K562 (cell line): ENCODE data around the gene TNFAIP1. TPM values are rescaled to one million over a fixed set of nuclear protein-coding genes. Genes with fewer than 3 reads are reported as not detected.

Experiments
- ATAC-seq: fragments of 200-7000 bp; cut with Tn5 transposase; 3 replicates; pipeline ENCODE4 v1.9.1; 2020; ENCODE audit warnings: moderate library complexity
- BruUV-seq: library from RNA; stranded (reverse); fragments of 400-500 nt; replicated peaks from 2 replicates; lab custom pipeline; 2021; lab: Mats Ljungman, UMichigan
- CTCF ChIA-PET: fragments of 300-600 bp; formaldehyde crosslinking; extraction: SDS; loops from one replicate; lab custom pipeline; 2021; ENCODE audit warnings: low intra/inter-chr PET ratio; lab: Yijun Ruan, JAX
- POLR2A ChIA-PET: fragments of 300-600, 350-650 bp; sonication (Branson Sonifier 250); formaldehyde crosslinking; extraction: SDS; loops from one replicate; lab custom pipeline; 2021; ENCODE audit warnings: antibody characterized with exemption, inconsistent platforms; lab: Yijun Ruan, JAX
- DNase-seq, 4 experiments: peaks; one replicate each; pipeline versions ENCODE4 v3.0.0 to v3.0.0-alpha.2; 2011 to 2018; ENCODE audit warnings: low spot score in 3 of 4, mixed read lengths in 3 of 4; ENCODE audit errors: extremely low read depth in 1 of 4
- FAIRE-seq: peaks from 2 replicates; lab custom pipeline; 2011; peaks lifted over from hg19 to GRCh38; lab: Jason Lieb, UNC
- H2AFZ ChIP-seq: 2 replicates; pipeline ENCODE4 v1.6.0; 2011; ENCODE audit warnings: low read depth, low read length, control low read depth, inconsistent platforms
- H3K27ac ChIP-seq: fragments of 200-600 bp; 3 replicates; pipeline ENCODE4 v1.8.0; 2011; ENCODE audit warnings: low read depth, mild to moderate bottlenecking, control low read depth, inconsistent platforms, low read length, moderate library complexity, mixed read lengths; ENCODE audit errors: extremely low read depth
- H3K27me3 ChIP-seq, 2 experiments: fragments of 300-600 bp in 1 of 2; 2 replicates in 1 of 2; 3 replicates in 1 of 2; pipeline versions ENCODE4 v1.6.0 to v1.8.0; 2011; ENCODE audit warnings: inconsistent platforms in 2 of 2, low read length in 2 of 2, mild to moderate bottlenecking in 1 of 2, mixed read lengths in 1 of 2, moderate library complexity in 1 of 2; ENCODE audit not compliant: control insufficient read depth in 2 of 2, insufficient read depth in 2 of 2
- H3K36me3 ChIP-seq: fragments of 300-600 bp; 3 replicates; pipeline ENCODE4 v1.8.0; 2011; ENCODE audit warnings: mild to moderate bottlenecking, low read length, inconsistent platforms; ENCODE audit not compliant: control insufficient read depth, insufficient read depth
- H3K4me1 ChIP-seq, 2 experiments: fragments of 200-600 bp in 1 of 2; replicated peaks in 1 of 2; 2 replicates in 1 of 2; 3 replicates in 1 of 2; pipeline versions ENCODE4 v1.5.1 to v1.8.0; 2011; ENCODE audit warnings: inconsistent platforms in 2 of 2, low read length in 2 of 2, mild to moderate bottlenecking in 1 of 2, mixed read lengths in 1 of 2, moderate library complexity in 1 of 2; ENCODE audit not compliant: control insufficient read depth in 2 of 2, insufficient read depth in 2 of 2
- H3K4me2 ChIP-seq: 2 replicates; pipeline ENCODE4 v1.6.1; 2011; ENCODE audit warnings: low read length, control low read depth, inconsistent platforms, mixed read lengths; ENCODE audit not compliant: insufficient read depth
- H3K4me3 ChIP-seq: fragments of 200-600 bp; sonication (generic), shearing (Covaris generic); 2 replicates; pipeline ENCODE4 v1.5.1; 2016; ENCODE audit warnings: control low read depth, inconsistent platforms
- H3K79me2 ChIP-seq: fragments of 200-600 bp; 3 replicates; pipeline ENCODE4 v1.8.0; 2011; ENCODE audit warnings: low read length, inconsistent platforms; ENCODE audit not compliant: control insufficient read depth, insufficient read depth
- H3K9ac ChIP-seq, 2 experiments: 2 replicates each; pipeline versions ENCODE4 v1.6.0 to v1.6.1; 2011; ENCODE audit warnings: low read depth in 2 of 2, low read length in 2 of 2, control low read depth in 1 of 2, inconsistent platforms in 1 of 2, mild to moderate bottlenecking in 1 of 2, mixed read lengths in 1 of 2; ENCODE audit not compliant: insufficient read depth in 1 of 2
- H3K9me1 ChIP-seq: one replicate; pipeline ENCODE4 v1.6.0; 2011; ENCODE audit warnings: inconsistent platforms, mild to moderate bottlenecking, low read length, moderate library complexity; ENCODE audit not compliant: control insufficient read depth, insufficient read depth
- H3K9me3 ChIP-seq: replicated peaks from 2 replicates; pipeline ENCODE4 v1.5.1; 2011; ENCODE audit warnings: low read depth, low read length, inconsistent platforms; ENCODE audit not compliant: control insufficient read depth, insufficient read depth
- H4K20me1 ChIP-seq: replicated peaks from 2 replicates; pipeline ENCODE4 v1.6.1; 2011; ENCODE audit warnings: low read length, inconsistent platforms, mixed read lengths; ENCODE audit not compliant: control insufficient read depth, insufficient read depth
- PHB2 ChIP-seq: fragments of 450-650 bp; IDR thresholded peaks from 2 replicates; pipeline ENCODE4 v1.6.1; 2017; ENCODE audit warnings: low read depth
- POLR2A ChIP-seq: fragments of 450-650 bp; conservative IDR thresholded peaks from 2 replicates; pipeline ENCODE4 v1.6.1; 2016
- POLR2G ChIP-seq: fragments of 200-400 bp; formaldehyde crosslinking; IDR thresholded peaks from 2 replicates; pipeline ENCODE4 v1.6.1; 2017; ENCODE audit warnings: low read depth, mild to moderate bottlenecking, antibody characterized with exemption, low read length, moderate library complexity
- RBFOX2 ChIP-seq: fragments of 200-400 bp; formaldehyde crosslinking; IDR thresholded peaks from 2 replicates; pipeline ENCODE4 v1.6.1; 2017; ENCODE audit warnings: low read depth, mild to moderate bottlenecking, low read length, moderate library complexity
- UBTF ChIP-seq, 2 experiments: IDR thresholded peaks; 2 replicates each; pipeline ENCODE4 v1.6.1; 2012; ENCODE audit warnings: improper control_type of control experiment in 2 of 2, low read depth in 2 of 2, low read length in 2 of 2, borderline replicate concordance in 1 of 2
- XRCC5 ChIP-seq: fragments of 200-400 bp; formaldehyde crosslinking; IDR thresholded peaks from 2 replicates; pipeline ENCODE4 v1.6.1; 2017; ENCODE audit warnings: low read depth, mild to moderate bottlenecking, low read length
- ZNF239 ChIP-seq: fragments of 250-450 bp; sonication (Bioruptor Pico); IDR thresholded peaks from 2 replicates; pipeline ENCODE4 v1.4.0; 2020; ENCODE audit warnings: mild to moderate bottlenecking
- WGBS: fragments of 100-300 bp; shearing (Covaris generic); methylation state at CpG from one replicate; pipeline ENCODE4 v1.1.6; 2016; ENCODE audit warnings: low coverage, mixed read lengths; ENCODE audit not compliant: insufficient coverage; ENCODE audit errors: missing lambda C conversion rate; 5-methylcytosine and 5-hydroxymethylcytosine counted together
- in situ Hi-C: fragments of 300-500 bp; cut with MboI; formaldehyde crosslinking; loops from 4 replicates; pipeline ENCODE4 v1.15.0; 2018; ENCODE audit warnings: inconsistent platforms, mixed read lengths
- intact Hi-C: fragments of 100-400 bp; cut with micrococcal nuclease; formaldehyde crosslinking; loops from 2 replicates; pipeline ENCODE4 v1.14.2; 2022
- polyA plus RNA-seq, 8 experiments: library from polyadenylated mRNA; depleted of rRNA in 4 of 8; stranded (reverse) in 5 of 8; unstranded in 3 of 8; fragments of >200 nt; fragmentation: Nextera tagmentation in 2 of 8; fragmentation: Illumina TruSeq in 1 of 8; extraction: Ambion mirVana in 2 of 8; extraction: Trizol in 1 of 8; gene quantifications; 2 replicates each; pipeline versions ENCODE4 v1.2.1 to v1.2.3, GENCODE V29; 2011 to 2014; ENCODE audit warnings: inconsistent platforms in 1 of 8, missing spikeins in 1 of 8
- total RNA-seq, 7 experiments: library from RNA; depleted of rRNA in 6 of 7; stranded (reverse); fragments of >200 nt in 6 of 7; fragmentation: Illumina TruSeq in 2 of 7; extraction: Trizol in 2 of 7; gene quantifications; 2 replicates each; pipeline versions ENCODE4 v1.2.1 to v1.2.3, GENCODE V29; 2011 to 2021; ENCODE audit warnings: low replicate concordance in 1 of 7

TNFAIP1 gene
- total and polyA plus RNA-seq, 9 of the 15 experiments (the other 6 are each of a cell fraction or from before 2014, with no cell fraction given): 2.1 to 20.1 (median 8.2) TPM

GRCh38 chr17:28363776-28364650, 28.5 kb downstream of the TNFAIP1 start (continued):
- TF ChIP-seq XRCC5: no peak
- TF ChIP-seq UBTF (IDR thresholded peaks at IDR 0.05; ENCODE audit: borderline replicate concordance in 1 of 2, low read depth in 2 of 2, low read length in 2 of 2): no peak

- TF ChIP-seq ZNF239 (CRISPR knock-in tag): no peak
- TF ChIP-seq RBFOX2: peak; percentile 29; the same call in 1 of the 2 replicates
- TF ChIP-seq POLR2G: peak; percentile 52
- TF ChIP-seq POLR2A: 0 out of 2 replicates have a peak, but pooled peaks have one; percentile 21
- no peak for TF ChIP-seq PHB2
- H3K27me3 ChIP-seq: no peaks in the 10 kb centered on the region
- POLR2A ChIA-PET: interaction anchor here (0.7 to 2.8 kb wide), 4 partner anchors 10 to 72 kb away, joined by 3 to 9 read pairs (median 6); no protein-coding TSS in a partner anchor
- no peaks in the 10 kb centered on the region for H3K9me1 ChIP-seq
- no peaks in the 10 kb centered on the region for H3K9me3 ChIP-seq
- 0 out of 2 replicates have a peak, but pooled peaks cover under 1% of the 10 kb centered on the region for H4K20me1 ChIP-seq
- FAIRE-seq: no peak
- H3K9ac ChIP-seq: peak within 1 kb of the TSS in 1 of 2 experiments; percentile 35; a peak in 2 of 4 replicates
- H3K79me2 ChIP-seq: no peaks in the 10 kb centered on the region
- peaks cover 42% of the 10 kb centered on the region for H3K36me3 ChIP-seq
- no TSS peak for BruUV-seq
- H2AFZ ChIP-seq: no peak within 1 kb of the TSS
- in situ Hi-C loops: no loop called here
- H3K4me2 ChIP-seq: no peak within 1 kb of the TSS
- 81% methylated on average over 12 of the region's 13 CpGs for WGBS
- no peak for DNase-seq
- peaks cover 3 to 22% of the 10 kb centered on the region in 2 experiments; a peak in 4 of 5 replicates for H3K4me1 ChIP-seq
- no peak for ATAC-seq
- intact Hi-C loops: no loop called here
- CTCF ChIA-PET: no interaction called here
- H3K4me3 ChIP-seq: no peak within 1 kb of the TSS
- no peak within 1 kb of the TSS for H3K27ac ChIP-seq
Measured at GRCh38 chr17:28364665-28365363, 29.3 kb downstream of the TNFAIP1 start, which contains the start of gene SEBOX. SEBOX (minus strand) TSS chr17:28365199; CDS start chr17:28365151, 48 bp downstream.
